ENCODE data around the gene SORCS1. TPM values are rescaled to one million over a fixed set of nuclear protein-coding genes. Genes with fewer than 3 reads are reported as not detected.

SORCS1 gene
- total RNA-seq, 1 experiment from 2014 or later = 1.7 TPM

GRCh38 chr10:106938513-106938912, 226.0 kb downstream of the SORCS1 start:
- H3K18ac ChIP-seq (ENCODE audit: insufficient read length, low read depth, low read length) = no peak overlapping the region
- no peak overlapping the region for H3K27ac Mint-ChIP-seq
- no peaks in the 10 kb centered on the region for H3K23me2 ChIP-seq (ENCODE audit: insufficient read length, low read depth, low read length, poor library complexity, severe bottlenecking)
- H3K79me1 ChIP-seq (ENCODE audit: insufficient read depth, low read depth, low read length, poor library complexity, severe bottlenecking) = no peaks in the 10 kb centered on the region
- no peaks in the 10 kb centered on the region for H4K20me1 ChIP-seq (ENCODE audit: control insufficient read depth, insufficient read depth, insufficient read length)
- H3K9me3 ChIP-seq (ENCODE audit: control insufficient read depth, low read depth, low read length) = no peaks in the 10 kb centered on the region
- 0 out of 5 replicates have a peak, but pooled peaks cover 0 to 1% of the 10 kb centered on the region in 2 experiments for H3K9me3 Mint-ChIP-seq
- no peaks in the 10 kb centered on the region for H3K79me2 ChIP-seq (ENCODE audit: insufficient read depth, low read length)
- WGBS (ENCODE audit: extremely low coverage, insufficient read length, low lambda C conversion rate) = no CpG with 5 or more reads among the region's 1 CpG
- H3K4me1 Mint-ChIP-seq = no peaks in the 10 kb centered on the region
- no peak overlapping the region for H3K14ac ChIP-seq (ENCODE audit: insufficient read depth, low read length)
- no peak overlapping the region for H3K23ac ChIP-seq (ENCODE audit: insufficient read length, low read depth, low read length)
- no peak overlapping the region for H2BK12ac ChIP-seq (ENCODE audit: insufficient read length, low read depth, low read length)
- no peak overlapping the region for H3K27ac ChIP-seq (ENCODE audit: insufficient read length, low read depth, low read length)
- no peaks in the 10 kb centered on the region for H3K4me1 ChIP-seq (ENCODE audit: insufficient read depth, low read length)
- no peak for TF ChIP-seq CTCF (conservative IDR thresholded peaks at IDR 0.05)
- H3K36me3 Mint-ChIP-seq (ENCODE audit: insufficient read depth in 1 of 3, low read depth in 3 of 3) = no peaks in the 10 kb centered on the region
- no peak overlapping the region for H3T11ph ChIP-seq (ENCODE audit: low read length)
- H3K9ac ChIP-seq (ENCODE audit: extremely low read depth, insufficient read length, low read length) = no peak overlapping the region
- H3K56ac ChIP-seq (ENCODE audit: insufficient read length, low read depth, low read length) = no peak overlapping the region
- no peak overlapping the region for H3K4me3 Mint-ChIP-seq
- H2AFZ ChIP-seq (ENCODE audit: low read length) = no peak overlapping the region
- no peak for DNase-seq
- H3K27me3 Mint-ChIP-seq (ENCODE audit: low read depth) = no peaks in the 10 kb centered on the region
- no peak overlapping the region for H2AK5ac ChIP-seq (ENCODE audit: insufficient read length, low read length)
- no peak overlapping the region for H3K4ac ChIP-seq (ENCODE audit: low read depth, low read length)
- no peak overlapping the region for H4K91ac ChIP-seq (ENCODE audit: insufficient read length, low read depth, low read length)
- no peak overlapping the region for H4K8ac ChIP-seq (replicated peaks; ENCODE audit: insufficient read length, low read depth, low read length)
- no peak overlapping the region for H2BK5ac ChIP-seq (ENCODE audit: insufficient read length, low read length)
- H3K4me2 ChIP-seq (ENCODE audit: insufficient read depth, insufficient read length, low read length) = no peak overlapping the region
- no peak overlapping the region for H2BK120ac ChIP-seq (ENCODE audit: low read depth, low read length, poor library complexity, severe bottlenecking)
- no peaks in the 10 kb centered on the region for H3K27me3 ChIP-seq (ENCODE audit: insufficient read depth, low read length)
- no peak overlapping the region for H2BK15ac ChIP-seq (ENCODE audit: low read depth, low read length)
- H4K5ac ChIP-seq (ENCODE audit: insufficient read length, low read depth, low read length) = no peak overlapping the region
- H2BK20ac ChIP-seq (ENCODE audit: low read depth, low read length, poor library complexity, severe bottlenecking) = no peak overlapping the region

Measured in H9 (cell line).